Measurements from ENCODE around the gene PRR3. TPM values are rescaled to one million over a fixed set of nuclear protein-coding genes. Genes with fewer than 3 reads are reported as not detected.

Gene PRR3
- total and polyA plus RNA-seq, 9 of the 15 experiments (the other 6 are each of a cell fraction or from before 2014, with no cell fraction given), result 23.5 to 59.6 (median 28.8) TPM

DNA sequence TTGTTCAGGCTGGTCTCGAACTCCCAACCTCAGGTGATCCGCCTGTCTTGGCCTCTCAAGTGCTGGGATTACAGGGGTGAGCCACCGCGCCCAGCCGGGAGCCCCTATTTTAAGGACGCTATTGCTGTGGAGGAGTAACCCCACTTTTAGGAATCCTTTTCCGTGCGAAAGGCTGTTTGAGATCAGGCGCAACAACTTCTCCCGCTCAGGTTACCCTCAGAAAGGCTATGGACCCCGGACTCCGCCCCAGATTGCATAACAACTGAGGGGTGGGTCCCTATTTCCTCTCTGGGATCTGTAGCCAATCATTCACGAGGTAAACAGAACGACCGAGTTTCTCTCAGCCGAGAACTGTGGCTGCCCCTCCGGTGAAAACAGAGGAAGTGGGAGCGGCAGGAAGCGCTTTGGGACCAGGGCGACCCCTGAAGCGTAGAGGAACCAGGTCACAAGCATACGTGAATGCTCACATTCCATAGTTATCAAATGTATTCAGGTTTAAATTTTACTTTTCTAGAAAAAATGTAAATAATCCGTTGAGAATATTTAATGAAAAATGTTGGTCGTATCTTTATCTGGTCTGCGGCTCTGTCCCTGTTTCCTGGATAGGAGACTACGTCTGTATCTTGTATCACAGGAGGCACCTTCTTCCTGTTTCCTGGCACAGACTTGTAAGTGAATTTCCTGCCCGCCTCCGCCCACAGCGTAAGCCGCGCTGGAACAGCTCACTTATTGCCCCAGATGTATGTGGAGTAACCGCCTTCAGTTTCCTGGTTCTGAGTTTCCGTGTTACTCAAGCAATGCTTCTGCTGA, 40.9 kb upstream of the PRR3 start (continued):
- no peak for TF ChIP-seq IRF1 (CRISPR knock-in tag; IDR thresholded peaks at IDR 0.05; ENCODE audit: borderline replicate concordance)
- TF ChIP-seq, protein P1, sequence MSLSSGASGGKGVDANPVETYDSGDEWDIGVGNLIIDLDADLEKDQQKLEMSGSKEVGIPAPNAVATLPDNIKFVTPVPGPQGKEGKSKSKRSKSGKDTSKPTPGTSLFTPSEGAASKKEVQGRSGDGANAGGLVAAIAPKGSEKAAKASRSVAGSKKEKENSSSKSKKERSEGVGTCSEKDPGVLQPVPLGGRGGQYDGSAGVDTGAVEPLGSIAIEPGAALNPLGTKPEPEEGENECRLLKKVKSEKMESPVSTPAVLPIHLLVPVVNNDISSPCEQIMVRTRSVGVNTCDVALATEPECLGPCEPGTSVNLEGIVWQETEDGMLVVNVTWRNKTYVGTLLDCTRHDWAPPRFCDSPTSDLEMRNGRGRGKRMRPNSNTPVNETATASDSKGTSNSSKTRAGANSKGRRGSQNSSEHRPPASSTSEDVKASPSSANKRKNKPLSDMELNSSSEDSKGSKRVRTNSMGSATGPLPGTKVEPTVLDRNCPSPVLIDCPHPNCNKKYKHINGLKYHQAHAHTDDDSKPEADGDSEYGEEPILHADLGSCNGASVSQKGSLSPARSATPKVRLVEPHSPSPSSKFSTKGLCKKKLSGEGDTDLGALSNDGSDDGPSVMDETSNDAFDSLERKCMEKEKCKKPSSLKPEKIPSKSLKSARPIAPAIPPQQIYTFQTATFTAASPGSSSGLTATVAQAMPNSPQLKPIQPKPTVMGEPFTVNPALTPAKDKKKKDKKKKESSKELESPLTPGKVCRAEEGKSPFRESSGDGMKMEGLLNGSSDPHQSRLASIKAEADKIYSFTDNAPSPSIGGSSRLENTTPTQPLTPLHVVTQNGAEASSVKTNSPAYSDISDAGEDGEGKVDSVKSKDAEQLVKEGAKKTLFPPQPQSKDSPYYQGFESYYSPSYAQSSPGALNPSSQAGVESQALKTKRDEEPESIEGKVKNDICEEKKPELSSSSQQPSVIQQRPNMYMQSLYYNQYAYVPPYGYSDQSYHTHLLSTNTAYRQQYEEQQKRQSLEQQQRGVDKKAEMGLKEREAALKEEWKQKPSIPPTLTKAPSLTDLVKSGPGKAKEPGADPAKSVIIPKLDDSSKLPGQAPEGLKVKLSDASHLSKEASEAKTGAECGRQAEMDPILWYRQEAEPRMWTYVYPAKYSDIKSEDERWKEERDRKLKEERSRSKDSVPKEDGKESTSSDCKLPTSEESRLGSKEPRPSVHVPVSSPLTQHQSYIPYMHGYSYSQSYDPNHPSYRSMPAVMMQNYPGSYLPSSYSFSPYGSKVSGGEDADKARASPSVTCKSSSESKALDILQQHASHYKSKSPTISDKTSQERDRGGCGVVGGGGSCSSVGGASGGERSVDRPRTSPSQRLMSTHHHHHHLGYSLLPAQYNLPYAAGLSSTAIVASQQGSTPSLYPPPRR (CRISPR knock-in tag; IDR thresholded peaks at IDR 0.05; ENCODE audit: borderline replicate concordance), result no peak
- no peak for TF ChIP-seq EHMT2 (IDR thresholded peaks at IDR 0.05)
- no peak for TF ChIP-seq DACH1 (IDR thresholded peaks at IDR 0.05; ENCODE audit: partially characterized antibody)
- TF ChIP-seq, protein P2, sequence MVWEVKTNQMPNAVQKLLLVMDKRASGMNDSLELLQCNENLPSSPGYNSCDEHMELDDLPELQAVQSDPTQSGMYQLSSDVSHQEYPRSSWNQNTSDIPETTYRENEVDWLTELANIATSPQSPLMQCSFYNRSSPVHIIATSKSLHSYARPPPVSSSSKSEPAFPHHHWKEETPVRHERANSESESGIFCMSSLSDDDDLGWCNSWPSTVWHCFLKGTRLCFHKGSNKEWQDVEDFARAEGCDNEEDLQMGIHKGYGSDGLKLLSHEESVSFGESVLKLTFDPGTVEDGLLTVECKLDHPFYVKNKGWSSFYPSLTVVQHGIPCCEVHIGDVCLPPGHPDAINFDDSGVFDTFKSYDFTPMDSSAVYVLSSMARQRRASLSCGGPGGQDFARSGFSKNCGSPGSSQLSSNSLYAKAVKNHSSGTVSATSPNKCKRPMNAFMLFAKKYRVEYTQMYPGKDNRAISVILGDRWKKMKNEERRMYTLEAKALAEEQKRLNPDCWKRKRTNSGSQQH (CRISPR knock-in tag; IDR thresholded peaks at IDR 0.05), result no peak
- peak; percentile 19 for TF ChIP-seq RBM25 (IDR thresholded peaks at IDR 0.05; ENCODE audit: low read depth, low read length, severe bottlenecking)
- TF ChIP-seq ZNF76 (CRISPR knock-in tag; IDR thresholded peaks at IDR 0.05; ENCODE audit: borderline replicate concordance), result no peak
- no peak; the same call in none of the 2 replicates for TF ChIP-seq VEZF1 (CRISPR knock-in tag; IDR thresholded peaks at IDR 0.05)
- peak; percentile 87 for TF ChIP-seq CBFA2T3 (IDR thresholded peaks at IDR 0.05)
- TF ChIP-seq GTF3C2 (IDR thresholded peaks at IDR 0.05; ENCODE audit: borderline replicate concordance, extremely low read depth, insufficient read length), result peak; percentile 13
- TF ChIP-seq ZNF77 (CRISPR knock-in tag; IDR thresholded peaks at IDR 0.05), result no peak
- no peak for TF ChIP-seq GTF2A2 (tag; IDR thresholded peaks at IDR 0.05)
- TF ChIP-seq ZNF124 (CRISPR knock-in tag; IDR thresholded peaks at IDR 0.05), result no peak
- TF ChIP-seq MYBL2 (IDR thresholded peaks at IDR 0.05; ENCODE audit: low read depth), result no peak
- no peak for TF ChIP-seq MYBL2 (CRISPR knock-in tag; IDR thresholded peaks at IDR 0.05; ENCODE audit: borderline replicate concordance)
